Osteoblast (primary cell): Measurements from ENCODE around the gene NFIC. TPM values are rescaled to one million over a fixed set of nuclear protein-coding genes. Genes with fewer than 3 reads are reported as not detected.

Experiments used
- DNase-seq: peaks from one replicate; pipeline ENCODE4 v3.0.0; 2011; ENCODE audit warnings: low spot score, mixed read lengths; ENCODE audit not compliant: insufficient read length; ENCODE audit errors: missing footprints
- H2AFZ ChIP-seq: 2 replicates; pipeline ENCODE4 v1.6.0; 2011; ENCODE audit warnings: mild to moderate bottlenecking, low read length
- H3K27ac ChIP-seq: 2 replicates; pipeline ENCODE4 v1.5.1; 2011; ENCODE audit warnings: mild to moderate bottlenecking, low read depth, low read length, moderate library complexity
- H3K27me3 ChIP-seq: 2 replicates; pipeline ENCODE4 v1.6.0; 2012; ENCODE audit warnings: mild to moderate bottlenecking, control low read depth, inconsistent platforms, low read length, moderate library complexity; ENCODE audit not compliant: insufficient read depth
- H3K36me3 ChIP-seq: 2 replicates; pipeline ENCODE4 v1.5.1; 2011; ENCODE audit warnings: mild to moderate bottlenecking, low read length, control low read depth, moderate library complexity; ENCODE audit not compliant: insufficient read depth
- H3K4me1 ChIP-seq: 2 replicates; pipeline ENCODE4 v1.5.1; 2011; ENCODE audit warnings: mild to moderate bottlenecking, low read length, control low read depth, moderate library complexity; ENCODE audit not compliant: insufficient read depth
- H3K4me2 ChIP-seq: 2 replicates; pipeline ENCODE4 v1.6.0; 2011; ENCODE audit warnings: mild to moderate bottlenecking, low read length; ENCODE audit not compliant: insufficient read depth
- H3K4me3 ChIP-seq: fragments of 200-600 bp; sonication (generic); 3 replicates; pipeline ENCODE4 v1.5.1; 2012; ENCODE audit warnings: mild to moderate bottlenecking, low read length, inconsistent platforms; ENCODE audit not compliant: insufficient read depth
- H3K79me2 ChIP-seq: 2 replicates; pipeline ENCODE4 v1.6.0; 2012; ENCODE audit warnings: mild to moderate bottlenecking, low read length, control low read depth, inconsistent platforms; ENCODE audit not compliant: insufficient read depth
- H3K9me3 ChIP-seq: 2 replicates; pipeline ENCODE4 v1.5.1; 2011; ENCODE audit warnings: low read depth, low read length, control low read depth
- H4K20me1 ChIP-seq: 2 replicates; pipeline ENCODE4 v1.6.0; 2012; ENCODE audit warnings: mild to moderate bottlenecking, low read length, control low read depth; ENCODE audit not compliant: insufficient read depth
- total RNA-seq: library from RNA; depleted of rRNA; stranded (reverse); fragments of >200 nt; gene quantifications from 2 replicates; pipeline ENCODE4 v1.2.3, GENCODE V29; 2012
- TF ChIP-seq, protein P1 (sequence below): IDR thresholded peaks from 2 replicates; pipeline ENCODE4 v1.5.1; 2011; ENCODE audit warnings: mild to moderate bottlenecking, low read depth, low read length, moderate library complexity; ENCODE audit errors: extremely low read depth

The NFIC gene
- total RNA-seq, 1 donor, result 61.2 TPM

DNA sequence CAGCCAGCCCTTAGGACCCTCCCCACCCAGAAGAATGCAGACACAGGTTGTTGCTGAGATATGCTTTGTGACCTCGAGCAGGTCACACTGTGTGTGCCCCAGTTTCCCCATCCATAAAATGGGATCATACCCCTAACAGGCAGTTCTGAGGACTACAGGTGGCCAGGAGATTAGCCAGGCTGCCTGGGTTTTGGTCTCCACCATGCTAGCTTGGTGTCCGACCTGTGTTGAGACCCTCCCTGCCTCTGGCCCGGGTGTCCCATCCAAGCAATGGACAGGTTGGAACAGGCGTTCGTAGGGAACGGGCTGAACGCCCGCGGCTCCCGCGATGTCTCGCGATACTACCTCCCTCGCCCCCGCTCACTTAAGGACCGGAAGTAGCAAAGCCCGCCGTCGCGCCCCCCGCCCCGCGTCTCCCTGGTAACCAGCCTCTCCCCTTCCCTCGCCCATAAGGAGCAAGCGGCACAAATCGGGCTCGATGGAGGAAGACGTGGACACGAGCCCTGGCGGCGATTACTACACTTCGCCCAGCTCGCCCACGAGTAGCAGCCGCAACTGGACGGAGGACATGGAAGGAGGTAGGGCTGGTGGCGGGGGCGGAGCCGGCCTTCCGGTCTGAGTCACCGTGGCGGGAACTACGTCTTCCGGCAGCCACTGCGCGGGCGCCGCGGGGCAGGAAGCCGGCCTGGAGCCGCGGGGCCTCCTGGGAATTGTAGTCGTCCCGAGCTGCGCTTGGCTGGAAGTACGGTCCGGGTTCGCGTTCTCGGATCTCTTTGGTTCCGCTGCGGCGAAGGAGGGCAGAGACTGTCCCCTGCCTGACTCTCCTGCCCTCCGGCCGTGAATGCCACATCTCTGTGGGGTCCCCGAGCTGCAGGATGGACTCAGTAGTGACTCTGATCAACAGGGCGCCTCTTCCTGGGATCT, 68.5 kb downstream of the NFIC start:
- Histone ChIP-seq H3K36me3 (peaks cover 54% of the 10 kb centered on the region), H3K4me3 (peak overlapping the region; percentile 69), H3K4me1 (peaks cover 14% of the 10 kb centered on the region), H3K9me3 (peaks cover 5% of the 10 kb centered on the region), H4K20me1 (peaks cover 14% of the 10 kb centered on the region), H3K27ac (peak overlapping the region; percentile 76), H3K79me2 (peaks cover 57% of the 10 kb centered on the region), H3K4me2 (peak overlapping the region; percentile 87), H3K27me3 (no peaks in the 10 kb centered on the region), H2AFZ (peak overlapping the region; percentile 77)
- TF ChIP-seq, protein P1, sequence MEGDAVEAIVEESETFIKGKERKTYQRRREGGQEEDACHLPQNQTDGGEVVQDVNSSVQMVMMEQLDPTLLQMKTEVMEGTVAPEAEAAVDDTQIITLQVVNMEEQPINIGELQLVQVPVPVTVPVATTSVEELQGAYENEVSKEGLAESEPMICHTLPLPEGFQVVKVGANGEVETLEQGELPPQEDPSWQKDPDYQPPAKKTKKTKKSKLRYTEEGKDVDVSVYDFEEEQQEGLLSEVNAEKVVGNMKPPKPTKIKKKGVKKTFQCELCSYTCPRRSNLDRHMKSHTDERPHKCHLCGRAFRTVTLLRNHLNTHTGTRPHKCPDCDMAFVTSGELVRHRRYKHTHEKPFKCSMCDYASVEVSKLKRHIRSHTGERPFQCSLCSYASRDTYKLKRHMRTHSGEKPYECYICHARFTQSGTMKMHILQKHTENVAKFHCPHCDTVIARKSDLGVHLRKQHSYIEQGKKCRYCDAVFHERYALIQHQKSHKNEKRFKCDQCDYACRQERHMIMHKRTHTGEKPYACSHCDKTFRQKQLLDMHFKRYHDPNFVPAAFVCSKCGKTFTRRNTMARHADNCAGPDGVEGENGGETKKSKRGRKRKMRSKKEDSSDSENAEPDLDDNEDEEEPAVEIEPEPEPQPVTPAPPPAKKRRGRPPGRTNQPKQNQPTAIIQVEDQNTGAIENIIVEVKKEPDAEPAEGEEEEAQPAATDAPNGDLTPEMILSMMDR, result no peak
- DNase-seq, result peak; percentile 100

DNA sequence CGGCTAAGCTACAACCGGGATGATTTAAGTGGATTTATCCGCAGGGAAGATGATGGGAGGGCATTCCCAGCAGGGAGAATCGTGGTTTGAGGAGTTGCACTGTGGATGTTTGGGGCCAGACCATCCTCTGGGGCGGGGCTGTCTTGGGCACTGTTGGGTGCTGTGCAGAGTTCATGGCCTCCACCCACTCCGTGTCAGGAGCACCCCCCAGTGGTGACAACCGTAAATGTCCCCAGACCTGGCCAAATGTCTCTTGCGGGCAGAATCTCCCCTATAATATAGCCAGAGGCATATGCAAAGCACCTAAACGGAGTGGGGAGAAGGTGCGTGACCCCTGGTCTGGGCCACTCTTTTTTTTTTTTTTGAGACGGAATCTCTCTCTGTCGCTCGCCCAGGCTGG, 73.7 kb downstream of the NFIC start:
- Histone ChIP-seq H3K4me2 (no peak overlapping the region), H2AFZ (no peak overlapping the region), H3K36me3 (peaks cover 55% of the 10 kb centered on the region), H3K27ac (no peak overlapping the region), H3K4me3 (no peak overlapping the region), H3K79me2 (peaks cover 69% of the 10 kb centered on the region), H3K9me3 (no peaks in the 10 kb centered on the region), H3K27me3 (no peaks in the 10 kb centered on the region), H3K4me1 (peaks cover 5% of the 10 kb centered on the region), H4K20me1 (peaks cover 44% of the 10 kb centered on the region)
- peak; percentile 80 for DNase-seq
- TF ChIP-seq, protein P1, result peak; percentile 41

DNA sequence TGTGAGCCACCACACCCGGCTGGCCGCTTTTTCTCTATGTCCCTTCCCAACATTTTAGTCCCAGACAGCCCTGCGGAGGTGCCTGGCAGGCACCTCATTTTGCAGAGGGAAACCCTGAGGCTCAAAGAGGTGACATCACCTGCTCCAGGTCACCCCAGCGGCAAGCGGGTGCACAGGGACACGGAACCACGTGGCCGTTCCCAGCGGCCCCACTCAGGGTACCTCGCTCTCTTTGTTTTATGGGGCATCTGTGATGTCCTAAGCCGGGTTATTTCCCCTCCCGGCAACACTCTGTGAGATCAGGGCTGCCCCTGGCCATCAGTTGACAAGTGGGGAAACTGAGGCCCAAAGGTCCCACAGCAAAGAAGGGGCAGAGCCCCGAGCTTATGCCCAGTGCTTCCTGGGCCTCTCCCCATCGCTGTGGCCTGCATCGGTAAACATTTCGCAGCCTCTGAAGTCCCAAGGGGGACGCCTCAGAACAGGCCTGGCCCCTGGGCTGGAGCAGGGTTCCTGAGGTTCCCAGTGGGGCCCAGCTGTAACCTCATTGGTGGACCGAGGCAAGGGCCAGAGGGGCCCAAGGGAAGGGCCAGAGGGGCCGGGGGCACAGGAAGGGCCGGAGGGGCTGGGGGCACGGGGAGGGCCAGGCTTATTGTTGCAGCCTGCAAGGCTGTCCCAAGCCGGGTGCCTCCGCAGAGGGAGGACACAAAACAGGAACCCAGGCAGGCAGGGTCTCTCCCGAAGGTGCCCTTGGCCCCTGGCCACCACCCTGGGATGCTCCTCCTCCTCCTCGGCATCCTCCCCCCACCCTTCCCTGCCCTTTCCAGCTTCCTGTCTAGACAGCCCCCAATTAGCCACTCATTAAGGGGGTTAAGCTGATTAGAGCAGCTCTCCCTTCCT, 75.0 kb downstream of the NFIC start:
- Histone ChIP-seq H2AFZ (no peak overlapping the region), H3K27ac (no peak overlapping the region), H3K79me2 (peaks cover 75% of the 10 kb centered on the region), H4K20me1 (peaks cover 52% of the 10 kb centered on the region), H3K9me3 (no peaks in the 10 kb centered on the region), H3K4me1 (no peaks in the 10 kb centered on the region), H3K4me2 (no peak overlapping the region), H3K36me3 (peaks cover 63% of the 10 kb centered on the region), H3K27me3 (no peaks in the 10 kb centered on the region), H3K4me3 (no peak overlapping the region)
- peak; percentile 78 for DNase-seq
- TF ChIP-seq, protein P1, result no peak
